Effector CD8-positive, alpha-beta T cell (primary cell): ENCODE results near the gene GUCD1.

Experiments used
- DNase-seq: peaks from one replicate; lab custom pipeline; 2025; lab: John Stamatoyannopoulos, UW

Gene GUCD1

GRCh38 chr22:24529898-24530297, 25.0 kb downstream of the GUCD1 start:
- no peak for DNase-seq

GRCh38 chr22:24526191-24526590, 28.7 kb downstream of the GUCD1 start:
- no peak for DNase-seq

GRCh38 chr22:24525416-24526037, 29.4 kb downstream of the GUCD1 start:
- DNase-seq = peak; percentile 52

GRCh38 chr22:24523873-24524272, 31.1 kb downstream of the GUCD1 start:
- no peak for DNase-seq

- no peak for DNase-seq
Measured at GRCh38 chr22:24521791-24522245, 33.1 kb downstream of the GUCD1 start.

GRCh38 chr22:24519496-24519895, 35.4 kb downstream of the GUCD1 start:
- DNase-seq = no peak

GRCh38 chr22:24518771-24519485, 36.0 kb downstream of the GUCD1 start:
- no peak for DNase-seq

GRCh38 chr22:24518228-24518627, 36.7 kb downstream of the GUCD1 start:
- DNase-seq = no peak

GRCh38 chr22:24517446-24517845, 37.5 kb downstream of the GUCD1 start:
- DNase-seq = no peak

- DNase-seq = no peak
Measured at GRCh38 chr22:24516301-24516737, 38.6 kb downstream of the GUCD1 start.

- no peak for DNase-seq
Measured at GRCh38 chr22:24515027-24515338, 40.0 kb downstream of the GUCD1 start.

GRCh38 chr22:24514241-24515026, 40.5 kb downstream of the GUCD1 start:
- no peak for DNase-seq

GRCh38 chr22:24513378-24514240, 41.3 kb downstream of the GUCD1 start:
- DNase-seq = no peak

- DNase-seq = no peak
Measured at GRCh38 chr22:24512043-24512442, 42.9 kb downstream of the GUCD1 start.

- no peak for DNase-seq
Measured at GRCh38 chr22:24510637-24511625, 44.0 kb downstream of the GUCD1 start.

- DNase-seq = no peak
Measured at GRCh38 chr22:24507716-24508115, 47.2 kb downstream of the GUCD1 start.

- DNase-seq = no peak
Measured at GRCh38 chr22:24506802-24507438, 48.0 kb downstream of the GUCD1 start.

- no peak for DNase-seq
Measured at GRCh38 chr22:24504956-24505736, 49.8 kb downstream of the GUCD1 start.

GRCh38 chr22:24504540-24504939, 50.4 kb downstream of the GUCD1 start:
- DNase-seq = no peak
